GM12878 (cell line): ENCODE measurements around the gene LTBP2. TPM values are rescaled to one million over a fixed set of nuclear protein-coding genes. Genes with fewer than 3 reads are reported as not detected.

Experiments used
- ATAC-seq: fragments of 200-7000 bp; cut with Tn5 transposase; 3 replicates; pipeline ENCODE4 v1.9.1; 2020; ENCODE audit warnings: mild to moderate bottlenecking, moderate library complexity
- BruUV-seq: library from RNA; stranded (reverse); fragments of 400-500 nt; replicated peaks from 2 replicates; lab custom pipeline; 2021; lab: Mats Ljungman, UMichigan
- CTCF ChIA-PET: fragments of 300-600 bp; sonication (Branson Sonifier 250); formaldehyde crosslinking; extraction: SDS; loops from one replicate; lab custom pipeline; 2021; ENCODE audit warnings: inconsistent platforms; lab: Yijun Ruan, JAX
- POLR2A ChIA-PET: fragments of 350-600 bp; formaldehyde crosslinking; extraction: SDS; loops from one replicate; lab custom pipeline; 2021; ENCODE audit warnings: inconsistent platforms; lab: Charles Lee
- RAD21 ChIA-PET: fragments of 300-600 bp; sonication (Branson Sonifier 250); formaldehyde crosslinking; loops from one replicate; lab custom pipeline; 2023; ENCODE audit warnings: antibody characterized with exemption; ENCODE audit not compliant: unreplicated experiment; lab: Charles Lee
- SMC1A ChIA-PET: fragments of 300-600 bp; sonication (Branson Sonifier 250); formaldehyde crosslinking; loops from one replicate; lab custom pipeline; 2023; ENCODE audit not compliant: unreplicated experiment, uncharacterized antibody; lab: Charles Lee
- DNase-seq: peaks from one replicate; pipeline ENCODE4 v3.0.0-alpha.2; 2011; ENCODE audit warnings: low read depth, low spot score
- FAIRE-seq: peaks from 3 replicates; lab custom pipeline; 2011; peaks lifted over from hg19 to GRCh38; lab: Jason Lieb, UNC
- H2AFZ ChIP-seq: 2 replicates; pipeline ENCODE4 v1.6.0; 2011; ENCODE audit warnings: low read depth, low read length, control low read depth; ENCODE audit not compliant: control insufficient read depth
- H3K27ac ChIP-seq: 2 replicates; pipeline ENCODE4 v1.5.1; 2011; ENCODE audit warnings: control low read depth; ENCODE audit not compliant: control insufficient read depth, insufficient read depth
- H3K27me3 ChIP-seq, 2 experiments: replicated peaks in 1 of 2; 2 replicates each; pipeline versions ENCODE4 v1.6.0 to v1.6.1; 2011; ENCODE audit warnings: low read length in 1 of 2; ENCODE audit not compliant: control insufficient read depth in 2 of 2, insufficient read depth in 2 of 2
- H3K36me3 ChIP-seq, 2 experiments: 2 replicates each; pipeline ENCODE4 v1.5.1; 2011; ENCODE audit warnings: low read length in 1 of 2; ENCODE audit not compliant: control insufficient read depth in 2 of 2, insufficient read depth in 2 of 2
- H3K4me1 ChIP-seq: 2 replicates; pipeline ENCODE4 v1.6.1; 2011; ENCODE audit warnings: mild to moderate bottlenecking, low read length, moderate library complexity, mixed read lengths; ENCODE audit not compliant: control insufficient read depth, insufficient read depth
- H3K4me2 ChIP-seq: 2 replicates; pipeline ENCODE4 v1.6.0; 2011; ENCODE audit warnings: control low read depth; ENCODE audit not compliant: control insufficient read depth, insufficient read depth
- H3K4me3 ChIP-seq: fragments of 200-600 bp; sonication (generic); 2 replicates; pipeline ENCODE4 v1.5.1; 2016
- H3K79me2 ChIP-seq: 2 replicates; pipeline ENCODE4 v1.6.0; 2011; ENCODE audit warnings: low read length; ENCODE audit not compliant: control insufficient read depth, insufficient read depth
- H3K9ac ChIP-seq: 2 replicates; pipeline ENCODE4 v1.8.0; 2011; ENCODE audit warnings: low read length, control low read depth, mixed read lengths; ENCODE audit not compliant: control insufficient read depth, insufficient read depth
- H3K9me3 ChIP-seq: replicated peaks from 3 replicates; pipeline ENCODE4 v1.5.1; 2011; ENCODE audit warnings: mild to moderate bottlenecking, low read length; ENCODE audit not compliant: control insufficient read depth, insufficient read depth
- H4K20me1 ChIP-seq: 2 replicates; pipeline ENCODE4 v1.6.0; 2011; ENCODE audit not compliant: control insufficient read depth, insufficient read depth
- BMI1 ChIP-seq: fragments of 450-650 bp; IDR thresholded peaks from 2 replicates; pipeline ENCODE4 v1.6.1; 2016; ENCODE audit warnings: mild to moderate bottlenecking, moderate library complexity, borderline replicate concordance
- HDAC6 ChIP-seq: fragments of 200-600 bp; sonication (generic); IDR thresholded peaks from one replicate; pipeline ENCODE4 v1.8.0; 2017; ENCODE audit warnings: antibody characterized with exemption; ENCODE audit not compliant: unreplicated experiment
- IRF4 ChIP-seq: IDR thresholded peaks from 2 replicates; pipeline ENCODE4 v1.6.1; 2011; ENCODE audit warnings: low read depth, low read length
- KDM1A ChIP-seq: fragments of 200-600 bp; sonication (generic); IDR thresholded peaks from 2 replicates; pipeline ENCODE4 v1.6.1; 2016; ENCODE audit warnings: borderline replicate concordance
- RUNX3 ChIP-seq: IDR thresholded peaks from 2 replicates; pipeline ENCODE4 v1.6.1; 2012; ENCODE audit warnings: low read length, inconsistent platforms
- SP1 ChIP-seq: IDR thresholded peaks from one replicate; pipeline ENCODE4 v1.6.1; 2011; ENCODE audit warnings: low read depth, low read length
- STAT1 ChIP-seq: fragments of 450-650 bp; conservative IDR thresholded peaks from 2 replicates; pipeline ENCODE4 v1.6.1; 2014; ENCODE audit warnings: antibody characterized with exemption, mild to moderate bottlenecking
- WGBS: methylation state at CpG from one replicate; pipeline ENCODE4 v1.1.6; 2016; ENCODE audit warnings: low lambda C conversion rate; ENCODE audit not compliant: insufficient replicate concordance, insufficient coverage; ENCODE audit errors: missing lambda C conversion rate; 5-methylcytosine and 5-hydroxymethylcytosine counted together
- in situ Hi-C: fragments of 300-500 bp; cut with MboI; formaldehyde crosslinking; loops from 9 replicates; pipeline ENCODE4 v1.14.3; 2018; ENCODE audit warnings: mixed read lengths
- intact Hi-C: fragments of 100-400 bp; cut with micrococcal nuclease; formaldehyde crosslinking; loops from one replicate; pipeline ENCODE4 v1.14.2; 2022; ENCODE audit not compliant: unreplicated experiment
- polyA plus RNA-seq, 11 experiments: library from polyadenylated mRNA; depleted of rRNA in 4 of 11; unstranded in 6 of 11; stranded (reverse) in 5 of 11; fragments of >200 nt; fragmentation: Nextera tagmentation in 4 of 11; fragmentation: Illumina TruSeq in 1 of 11; extraction: Ambion mirVana in 4 of 11; extraction: Trizol in 1 of 11; gene quantifications; 1 replicate in 1 of 11; 2 replicates in 10 of 11; pipeline versions ENCODE4 v1.2.1 to v1.2.3, GENCODE V29; 2011 to 2016; ENCODE audit warnings: inconsistent platforms in 2 of 11, missing spikeins in 2 of 11, low read depth in 1 of 11
- total RNA-seq, 4 experiments: library from RNA; depleted of rRNA in 3 of 4; stranded (reverse); fragments of >200 nt in 3 of 4; fragmentation: Illumina TruSeq in 1 of 4; extraction: Trizol in 1 of 4; gene quantifications; 2 replicates each; pipeline versions ENCODE4 v1.2.1 to v1.2.3, GENCODE V29; 2013 to 2021
- TF ChIP-seq, protein P1 (sequence below): IDR thresholded peaks from 2 replicates; pipeline ENCODE4 v1.6.1; 2012; ENCODE audit warnings: low read depth, low read length, improper control_type of control experiment
- TF ChIP-seq, protein P2 (sequence below): fragments of 450-650 bp; IDR thresholded peaks from 2 replicates; pipeline ENCODE4 v1.6.1; 2016; ENCODE audit warnings: mild to moderate bottlenecking
- TF ChIP-seq, protein P3 (sequence below): fragments of 450-650 bp; IDR thresholded peaks from 2 replicates; pipeline ENCODE4 v1.6.1; 2018; ENCODE audit warnings: borderline replicate concordance, mild to moderate bottlenecking; ENCODE audit not compliant: partially characterized antibody
- TF ChIP-seq, protein P4 (sequence below): fragments of 450-650 bp; conservative IDR thresholded peaks from 2 replicates; pipeline ENCODE4 v1.6.1; 2017; ENCODE audit warnings: mild to moderate bottlenecking, moderate library complexity
- TF ChIP-seq, protein P5 (sequence below): fragments of 450-650 bp; IDR thresholded peaks from 2 replicates; pipeline ENCODE4 v1.6.1; 2017; ENCODE audit warnings: antibody characterized with exemption, mild to moderate bottlenecking, moderate library complexity

Gene LTBP2
- total and polyA plus RNA-seq, 10 of the 15 experiments (the other 5 are each of a cell fraction or from before 2014, with no cell fraction given) = 0.03 to 0.23 (median 0.06) TPM; not detected in 1

DNA sequence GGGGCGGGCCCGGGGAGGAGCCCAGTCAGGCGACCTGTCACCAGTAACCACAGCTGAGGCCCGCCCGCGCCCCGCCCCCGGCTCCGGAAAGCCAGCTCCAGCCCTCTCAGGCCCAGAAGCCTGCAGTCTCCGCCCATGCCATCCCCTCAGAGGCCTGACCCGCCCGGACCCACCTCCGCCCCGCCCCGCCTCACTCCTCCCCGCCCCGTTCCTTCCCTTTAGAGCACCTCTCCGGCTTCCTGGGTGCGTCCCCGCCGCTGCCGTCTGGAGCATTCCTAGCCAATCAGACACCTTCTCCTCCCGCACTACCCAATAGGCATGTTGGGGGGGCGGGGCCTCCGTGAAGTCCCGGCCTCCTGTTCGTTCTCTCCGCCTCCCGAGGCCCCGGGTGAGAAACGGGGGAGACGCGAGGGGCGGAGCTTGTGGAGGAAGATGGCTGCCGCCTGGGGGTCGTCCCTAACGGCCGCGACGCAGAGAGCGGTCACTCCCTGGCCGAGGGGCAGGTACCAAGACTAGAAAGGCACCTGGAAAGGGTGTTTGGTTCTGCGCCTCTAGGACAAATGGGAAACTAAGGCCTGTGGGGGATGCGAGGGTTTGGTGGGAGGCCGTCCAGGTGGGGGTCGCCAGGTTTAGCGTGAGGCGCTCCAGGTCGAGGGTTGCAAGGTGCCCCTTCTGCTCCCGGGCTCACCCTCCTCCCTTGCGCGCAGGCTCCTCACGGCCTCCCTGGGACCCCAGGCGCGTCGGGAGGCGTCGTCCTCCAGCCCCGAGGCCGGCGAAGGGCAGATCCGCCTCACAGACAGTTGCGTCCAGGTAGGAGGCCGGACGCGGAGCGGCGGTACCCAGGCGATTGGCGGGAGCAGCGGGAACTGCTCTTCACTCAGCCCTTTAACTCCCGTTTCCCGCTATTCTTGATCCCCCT lies 118.4 kb downstream of the LTBP2 start, which contains the start of gene ISCA2:
ISCA2 (plus strand) TSS at position 423 of the 919 bp plus-strand sequence; CDS start at position 433, 10 bp downstream.
- BruUV-seq = TSS peak; percentile 77
- Histone ChIP-seq H3K4me3 (peak within 1 kb of the TSS; percentile 98), H3K36me3 (no peaks in the 10 kb centered on the region), H3K27me3 (no peaks in the 10 kb centered on the region), H3K27ac (peak within 1 kb of the TSS; percentile 72), H3K9me3 (no peaks in the 10 kb centered on the region), H3K4me1 (peaks cover 7% of the 10 kb centered on the region), H3K4me2 (peak within 1 kb of the TSS; percentile 97), H3K79me2 (peaks cover 11% of the 10 kb centered on the region), H4K20me1 (no peaks in the 10 kb centered on the region), H2AFZ (peak within 1 kb of the TSS; percentile 88), H3K9ac (peak within 1 kb of the TSS; percentile 79)
- RAD21 ChIA-PET = interaction anchor here (0.9 to 2.0 kb wide), 5 partner anchors 93 to 269 kb away, joined by 3 to 16 read pairs (median 4); partner anchors contain the start of gene YLPM1
- FAIRE-seq (peak; percentile 96), DNase-seq (peak; percentile 97), ATAC-seq (peak; percentile 94)
- WGBS = 3% methylated on average over 64 of the region's 73 CpGs
- intact Hi-C loops = no loop called here
- in situ Hi-C loops = no loop called here
- POLR2A ChIA-PET = interaction anchor here (0.6 to 1.5 kb wide), 2 partner anchors 92 to 697 kb away, joined by 3 to 9 read pairs; no protein-coding TSS in a partner anchor
- CTCF ChIA-PET = interaction anchor here (0.7 to 1.6 kb wide), 9 partner anchors 8 to 1321 kb away, joined by 3 to 7 read pairs (median 4); no protein-coding TSS in a partner anchor
- SMC1A ChIA-PET = interaction anchor here (0.5 to 1.6 kb wide), 3 partner anchors 26 to 303 kb away, joined by 3 to 4 read pairs (median 3); no protein-coding TSS in a partner anchor
- TF ChIP-seq, protein P1, sequence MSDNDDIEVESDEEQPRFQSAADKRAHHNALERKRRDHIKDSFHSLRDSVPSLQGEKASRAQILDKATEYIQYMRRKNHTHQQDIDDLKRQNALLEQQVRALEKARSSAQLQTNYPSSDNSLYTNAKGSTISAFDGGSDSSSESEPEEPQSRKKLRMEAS = no peak
- TF ChIP-seq HDAC6 (no peak), RUNX3 (peak; percentile 67), BMI1 (no peak), STAT1 (peak; percentile 73; the same call in 1 of the 2 replicates), SP1 (peak; percentile 97), KDM1A (no peak), IRF4 (no peak)
- TF ChIP-seq, protein P2, sequence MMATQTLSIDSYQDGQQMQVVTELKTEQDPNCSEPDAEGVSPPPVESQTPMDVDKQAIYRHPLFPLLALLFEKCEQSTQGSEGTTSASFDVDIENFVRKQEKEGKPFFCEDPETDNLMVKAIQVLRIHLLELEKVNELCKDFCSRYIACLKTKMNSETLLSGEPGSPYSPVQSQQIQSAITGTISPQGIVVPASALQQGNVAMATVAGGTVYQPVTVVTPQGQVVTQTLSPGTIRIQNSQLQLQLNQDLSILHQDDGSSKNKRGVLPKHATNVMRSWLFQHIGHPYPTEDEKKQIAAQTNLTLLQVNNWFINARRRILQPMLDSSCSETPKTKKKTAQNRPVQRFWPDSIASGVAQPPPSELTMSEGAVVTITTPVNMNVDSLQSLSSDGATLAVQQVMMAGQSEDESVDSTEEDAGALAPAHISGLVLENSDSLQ = 0 out of 2 replicates have a peak, but pooled peaks have one; percentile 43
- TF ChIP-seq, protein P3, sequence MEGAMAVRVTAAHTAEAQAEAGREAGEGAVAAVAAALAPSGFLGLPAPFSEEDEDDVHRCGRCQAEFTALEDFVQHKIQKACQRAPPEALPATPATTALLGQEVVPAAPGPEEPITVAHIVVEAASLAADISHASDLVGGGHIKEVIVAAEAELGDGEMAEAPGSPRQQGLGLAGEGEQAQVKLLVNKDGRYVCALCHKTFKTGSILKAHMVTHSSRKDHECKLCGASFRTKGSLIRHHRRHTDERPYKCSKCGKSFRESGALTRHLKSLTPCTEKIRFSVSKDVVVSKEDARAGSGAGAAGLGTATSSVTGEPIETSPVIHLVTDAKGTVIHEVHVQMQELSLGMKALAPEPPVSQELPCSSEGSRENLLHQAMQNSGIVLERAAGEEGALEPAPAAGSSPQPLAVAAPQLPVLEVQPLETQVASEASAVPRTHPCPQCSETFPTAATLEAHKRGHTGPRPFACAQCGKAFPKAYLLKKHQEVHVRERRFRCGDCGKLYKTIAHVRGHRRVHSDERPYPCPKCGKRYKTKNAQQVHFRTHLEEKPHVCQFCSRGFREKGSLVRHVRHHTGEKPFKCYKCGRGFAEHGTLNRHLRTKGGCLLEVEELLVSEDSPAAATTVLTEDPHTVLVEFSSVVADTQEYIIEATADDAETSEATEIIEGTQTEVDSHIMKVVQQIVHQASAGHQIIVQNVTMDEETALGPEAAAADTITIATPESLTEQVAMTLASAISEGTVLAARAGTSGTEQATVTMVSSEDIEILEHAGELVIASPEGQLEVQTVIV = peak; percentile 24
- TF ChIP-seq, protein P4, sequence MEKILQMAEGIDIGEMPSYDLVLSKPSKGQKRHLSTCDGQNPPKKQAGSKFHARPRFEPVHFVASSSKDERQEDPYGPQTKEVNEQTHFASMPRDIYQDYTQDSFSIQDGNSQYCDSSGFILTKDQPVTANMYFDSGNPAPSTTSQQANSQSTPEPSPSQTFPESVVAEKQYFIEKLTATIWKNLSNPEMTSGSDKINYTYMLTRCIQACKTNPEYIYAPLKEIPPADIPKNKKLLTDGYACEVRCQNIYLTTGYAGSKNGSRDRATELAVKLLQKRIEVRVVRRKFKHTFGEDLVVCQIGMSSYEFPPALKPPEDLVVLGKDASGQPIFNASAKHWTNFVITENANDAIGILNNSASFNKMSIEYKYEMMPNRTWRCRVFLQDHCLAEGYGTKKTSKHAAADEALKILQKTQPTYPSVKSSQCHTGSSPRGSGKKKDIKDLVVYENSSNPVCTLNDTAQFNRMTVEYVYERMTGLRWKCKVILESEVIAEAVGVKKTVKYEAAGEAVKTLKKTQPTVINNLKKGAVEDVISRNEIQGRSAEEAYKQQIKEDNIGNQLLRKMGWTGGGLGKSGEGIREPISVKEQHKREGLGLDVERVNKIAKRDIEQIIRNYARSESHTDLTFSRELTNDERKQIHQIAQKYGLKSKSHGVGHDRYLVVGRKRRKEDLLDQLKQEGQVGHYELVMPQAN = peak; percentile 49; the same call in 1 of the 2 replicates
- TF ChIP-seq, protein P5, sequence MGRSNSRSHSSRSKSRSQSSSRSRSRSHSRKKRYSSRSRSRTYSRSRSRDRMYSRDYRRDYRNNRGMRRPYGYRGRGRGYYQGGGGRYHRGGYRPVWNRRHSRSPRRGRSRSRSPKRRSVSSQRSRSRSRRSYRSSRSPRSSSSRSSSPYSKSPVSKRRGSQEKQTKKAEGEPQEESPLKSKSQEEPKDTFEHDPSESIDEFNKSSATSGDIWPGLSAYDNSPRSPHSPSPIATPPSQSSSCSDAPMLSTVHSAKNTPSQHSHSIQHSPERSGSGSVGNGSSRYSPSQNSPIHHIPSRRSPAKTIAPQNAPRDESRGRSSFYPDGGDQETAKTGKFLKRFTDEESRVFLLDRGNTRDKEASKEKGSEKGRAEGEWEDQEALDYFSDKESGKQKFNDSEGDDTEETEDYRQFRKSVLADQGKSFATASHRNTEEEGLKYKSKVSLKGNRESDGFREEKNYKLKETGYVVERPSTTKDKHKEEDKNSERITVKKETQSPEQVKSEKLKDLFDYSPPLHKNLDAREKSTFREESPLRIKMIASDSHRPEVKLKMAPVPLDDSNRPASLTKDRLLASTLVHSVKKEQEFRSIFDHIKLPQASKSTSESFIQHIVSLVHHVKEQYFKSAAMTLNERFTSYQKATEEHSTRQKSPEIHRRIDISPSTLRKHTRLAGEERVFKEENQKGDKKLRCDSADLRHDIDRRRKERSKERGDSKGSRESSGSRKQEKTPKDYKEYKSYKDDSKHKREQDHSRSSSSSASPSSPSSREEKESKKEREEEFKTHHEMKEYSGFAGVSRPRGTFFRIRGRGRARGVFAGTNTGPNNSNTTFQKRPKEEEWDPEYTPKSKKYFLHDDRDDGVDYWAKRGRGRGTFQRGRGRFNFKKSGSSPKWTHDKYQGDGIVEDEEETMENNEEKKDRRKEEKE = no peak
